IMR-90 (cell line): ENCODE results near the gene TMEM106A.
"Not testable (repeated sequence)": the region's sequence is repeated elsewhere in the genome, so short reads cannot be mapped to it uniquely, and the experiment has no call there.

Experiments
- BHLHE40 ChIP-seq: fragments of 150-350 bp; IDR thresholded peaks from 2 replicates; pipeline ENCODE4 v1.6.1; 2016; ENCODE audit warnings: mild to moderate bottlenecking, low read depth, low read length
- CEBPB ChIP-seq: IDR thresholded peaks from 2 replicates; pipeline ENCODE4 v1.6.1; 2012; ENCODE audit warnings: low read depth, low read length, improper control_type of control experiment
- CHD1 ChIP-seq: IDR thresholded peaks from 2 replicates; pipeline ENCODE4 v1.6.1; 2012; ENCODE audit warnings: low read depth, low read length, improper control_type of control experiment
- MXI1 ChIP-seq: IDR thresholded peaks from 2 replicates; pipeline ENCODE4 v1.6.1; 2012; ENCODE audit warnings: low read depth, mild to moderate bottlenecking, low read length, moderate library complexity, borderline replicate concordance
- NFE2L2 ChIP-seq: fragments of 150-350 bp; IDR thresholded peaks from 2 replicates; pipeline ENCODE4 v1.6.1; 2016; ENCODE audit warnings: low read depth, mild to moderate bottlenecking, low read length
- POLR2A ChIP-seq: IDR thresholded peaks from 2 replicates; pipeline ENCODE4 v1.6.1; 2012; ENCODE audit warnings: mild to moderate bottlenecking, low read depth, low read length
- RAD21 ChIP-seq: IDR thresholded peaks from 2 replicates; pipeline ENCODE4 v1.6.1; 2012; ENCODE audit warnings: low read length, improper control_type of control experiment
- RCOR1 ChIP-seq: IDR thresholded peaks from 2 replicates; pipeline ENCODE4 v1.6.1; 2012; ENCODE audit warnings: mild to moderate bottlenecking, low read length, improper control_type of control experiment; ENCODE audit not compliant: insufficient replicate concordance
- RFX5 ChIP-seq: IDR thresholded peaks from 2 replicates; pipeline ENCODE4 v1.8.0; 2012; ENCODE audit warnings: low read depth, mild to moderate bottlenecking, low read length, moderate library complexity
- SMC3 ChIP-seq: fragments of 150-350 bp; IDR thresholded peaks from 2 replicates; pipeline ENCODE4 v1.6.1; 2016; ENCODE audit warnings: low read depth, mild to moderate bottlenecking, antibody characterized with exemption, low read length, moderate library complexity
- TF ChIP-seq, protein P1 (sequence below): conservative IDR thresholded peaks from 2 replicates; pipeline ENCODE4 v1.5.1; 2012; ENCODE audit warnings: mild to moderate bottlenecking, low read depth, low read length, improper control_type of control experiment
- TF ChIP-seq, protein P2 (sequence below): fragments of 150-350 bp; IDR thresholded peaks from 2 replicates; pipeline ENCODE4 v1.6.1; 2017; ENCODE audit warnings: mild to moderate bottlenecking, antibody characterized with exemption, low read length, low read depth

DNA sequence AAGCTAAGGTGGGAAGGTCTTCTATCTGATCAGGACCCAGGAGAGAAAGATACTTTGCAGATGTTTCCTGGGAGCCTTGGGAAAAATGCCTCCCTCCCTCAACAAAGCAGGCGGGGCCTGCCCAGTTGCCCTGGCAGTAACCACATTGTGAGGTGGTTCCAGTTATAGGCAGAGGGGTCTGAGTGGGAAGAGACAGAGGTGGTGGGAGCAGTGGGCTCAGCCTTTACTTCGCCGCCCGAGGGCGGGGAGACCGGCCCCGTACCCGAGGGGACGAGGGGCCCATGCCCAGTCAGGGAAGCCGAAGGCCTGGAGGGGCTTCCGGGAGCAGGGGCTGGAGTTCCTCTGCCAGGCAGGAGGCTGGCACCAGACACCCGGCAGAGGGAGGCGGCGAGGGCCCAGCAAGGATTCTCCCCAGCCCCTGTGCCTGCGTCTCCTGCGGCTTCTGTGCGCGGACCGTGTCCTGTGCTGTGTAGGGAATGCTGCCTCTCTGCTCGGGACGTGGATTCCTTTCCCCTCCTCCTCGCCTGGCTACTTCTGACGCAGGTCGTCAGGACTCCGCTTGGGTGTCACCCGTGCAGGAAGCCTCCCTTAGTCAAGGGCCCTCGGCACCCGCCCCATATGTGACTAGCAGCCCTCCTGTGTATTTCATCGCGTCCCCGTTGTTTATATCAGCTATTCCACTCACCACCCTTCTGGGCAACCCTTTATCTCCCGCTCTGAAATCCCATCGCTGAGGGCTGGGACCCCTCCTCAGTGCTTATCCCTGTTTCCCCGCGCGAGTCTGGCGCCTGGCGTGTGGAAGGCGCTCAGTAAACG lies 19.7 kb downstream of the TMEM106A start:
- not testable (repeated sequence) for TF ChIP-seq CHD1, POLR2A, NFE2L2, SMC3, MXI1, BHLHE40, CEBPB, RFX5, RAD21, RCOR1
- TF ChIP-seq, protein P1, sequence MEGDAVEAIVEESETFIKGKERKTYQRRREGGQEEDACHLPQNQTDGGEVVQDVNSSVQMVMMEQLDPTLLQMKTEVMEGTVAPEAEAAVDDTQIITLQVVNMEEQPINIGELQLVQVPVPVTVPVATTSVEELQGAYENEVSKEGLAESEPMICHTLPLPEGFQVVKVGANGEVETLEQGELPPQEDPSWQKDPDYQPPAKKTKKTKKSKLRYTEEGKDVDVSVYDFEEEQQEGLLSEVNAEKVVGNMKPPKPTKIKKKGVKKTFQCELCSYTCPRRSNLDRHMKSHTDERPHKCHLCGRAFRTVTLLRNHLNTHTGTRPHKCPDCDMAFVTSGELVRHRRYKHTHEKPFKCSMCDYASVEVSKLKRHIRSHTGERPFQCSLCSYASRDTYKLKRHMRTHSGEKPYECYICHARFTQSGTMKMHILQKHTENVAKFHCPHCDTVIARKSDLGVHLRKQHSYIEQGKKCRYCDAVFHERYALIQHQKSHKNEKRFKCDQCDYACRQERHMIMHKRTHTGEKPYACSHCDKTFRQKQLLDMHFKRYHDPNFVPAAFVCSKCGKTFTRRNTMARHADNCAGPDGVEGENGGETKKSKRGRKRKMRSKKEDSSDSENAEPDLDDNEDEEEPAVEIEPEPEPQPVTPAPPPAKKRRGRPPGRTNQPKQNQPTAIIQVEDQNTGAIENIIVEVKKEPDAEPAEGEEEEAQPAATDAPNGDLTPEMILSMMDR, result not testable (repeated sequence)
- TF ChIP-seq, protein P2, sequence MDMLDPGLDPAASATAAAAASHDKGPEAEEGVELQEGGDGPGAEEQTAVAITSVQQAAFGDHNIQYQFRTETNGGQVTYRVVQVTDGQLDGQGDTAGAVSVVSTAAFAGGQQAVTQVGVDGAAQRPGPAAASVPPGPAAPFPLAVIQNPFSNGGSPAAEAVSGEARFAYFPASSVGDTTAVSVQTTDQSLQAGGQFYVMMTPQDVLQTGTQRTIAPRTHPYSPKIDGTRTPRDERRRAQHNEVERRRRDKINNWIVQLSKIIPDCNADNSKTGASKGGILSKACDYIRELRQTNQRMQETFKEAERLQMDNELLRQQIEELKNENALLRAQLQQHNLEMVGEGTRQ, result not testable (repeated sequence)
